HL-60 (cell line): ENCODE results near the gene SAFB2.
"Not testable (repeated sequence)": the region's sequence is repeated elsewhere in the genome, so short reads cannot be mapped to it uniquely, and the experiment has no call there.

Experiments
- DNase-seq, 2 experiments: peaks; one replicate each; pipeline ENCODE4 v3.0.0-alpha.2; 2010 to 2020; ENCODE audit warnings: low read depth in 1 of 2, low spot score in 1 of 2
- H3K27ac ChIP-seq: fragments of 250-450 bp; sonication (Bioruptor Pico); replicated peaks from 2 replicates; pipeline ENCODE4 v1.5.1; 2020; ENCODE audit warnings: mild to moderate bottlenecking, moderate library complexity
- H3K27me3 ChIP-seq: fragments of 250-450 bp; sonication (Bioruptor Pico); 2 replicates; pipeline ENCODE4 v1.5.1; 2021; ENCODE audit warnings: mild to moderate bottlenecking, moderate library complexity; ENCODE audit not compliant: insufficient read depth, poor library complexity, severe bottlenecking
- H3K4me3 ChIP-seq: replicated peaks from 2 replicates; pipeline ENCODE4 v1.5.1; 2011; ENCODE audit warnings: mild to moderate bottlenecking, control low read depth, low read length; ENCODE audit not compliant: insufficient read depth
- GABPA ChIP-seq: IDR thresholded peaks from 2 replicates; pipeline ENCODE4 v1.6.1; 2012; ENCODE audit warnings: low read depth
- POLR2AphosphoS5 ChIP-seq: IDR thresholded peaks from 2 replicates; pipeline ENCODE4 v1.6.1; 2012; ENCODE audit warnings: low read depth
- SPI1 ChIP-seq: IDR thresholded peaks from 2 replicates; pipeline ENCODE4 v1.6.1; 2012; ENCODE audit warnings: low read depth, mild to moderate bottlenecking, borderline replicate concordance
- TF ChIP-seq, protein P1 (sequence below): IDR thresholded peaks from one replicate; pipeline ENCODE4 v1.5.1; 2011; ENCODE audit warnings: low read length, control low read depth, inconsistent platforms; ENCODE audit not compliant: insufficient read depth
- TF ChIP-seq, protein P2 (sequence below): IDR thresholded peaks from 2 replicates; pipeline ENCODE4 v1.6.1; 2012; ENCODE audit warnings: low read depth; ENCODE audit not compliant: insufficient replicate concordance

The SAFB2 gene

DNA sequence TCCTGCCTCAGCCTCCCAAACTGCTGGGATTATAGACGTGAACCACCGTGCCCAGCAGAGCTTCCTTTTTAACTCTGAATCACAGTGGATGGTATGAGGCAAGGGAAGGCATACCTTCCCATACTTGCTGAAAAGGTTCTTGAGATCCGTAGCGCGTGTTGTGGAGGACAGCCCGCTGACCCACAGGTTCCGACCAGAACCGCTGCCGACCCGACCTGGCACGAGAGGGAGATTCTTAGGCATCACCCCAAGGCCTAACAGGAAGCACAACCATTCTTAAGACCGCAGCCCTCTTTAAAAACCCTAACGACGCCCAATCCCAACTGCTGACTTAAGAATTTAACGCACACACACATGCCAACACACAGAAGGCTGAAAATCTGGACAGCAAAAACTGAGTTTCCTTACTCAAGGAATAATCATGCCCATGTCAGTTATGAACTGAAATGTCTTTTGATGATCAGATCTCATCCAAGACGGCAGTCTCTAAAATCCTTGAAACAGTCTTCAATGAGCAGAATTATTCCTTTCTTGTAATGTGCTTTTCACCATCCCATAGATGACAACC, 12.6 kb downstream of the SAFB2 start:
- Histone ChIP-seq H3K27ac (no peak overlapping the region), H3K27me3 (no peaks in the 10 kb centered on the region), H3K4me3 (no peak overlapping the region)
- TF ChIP-seq, protein P1, sequence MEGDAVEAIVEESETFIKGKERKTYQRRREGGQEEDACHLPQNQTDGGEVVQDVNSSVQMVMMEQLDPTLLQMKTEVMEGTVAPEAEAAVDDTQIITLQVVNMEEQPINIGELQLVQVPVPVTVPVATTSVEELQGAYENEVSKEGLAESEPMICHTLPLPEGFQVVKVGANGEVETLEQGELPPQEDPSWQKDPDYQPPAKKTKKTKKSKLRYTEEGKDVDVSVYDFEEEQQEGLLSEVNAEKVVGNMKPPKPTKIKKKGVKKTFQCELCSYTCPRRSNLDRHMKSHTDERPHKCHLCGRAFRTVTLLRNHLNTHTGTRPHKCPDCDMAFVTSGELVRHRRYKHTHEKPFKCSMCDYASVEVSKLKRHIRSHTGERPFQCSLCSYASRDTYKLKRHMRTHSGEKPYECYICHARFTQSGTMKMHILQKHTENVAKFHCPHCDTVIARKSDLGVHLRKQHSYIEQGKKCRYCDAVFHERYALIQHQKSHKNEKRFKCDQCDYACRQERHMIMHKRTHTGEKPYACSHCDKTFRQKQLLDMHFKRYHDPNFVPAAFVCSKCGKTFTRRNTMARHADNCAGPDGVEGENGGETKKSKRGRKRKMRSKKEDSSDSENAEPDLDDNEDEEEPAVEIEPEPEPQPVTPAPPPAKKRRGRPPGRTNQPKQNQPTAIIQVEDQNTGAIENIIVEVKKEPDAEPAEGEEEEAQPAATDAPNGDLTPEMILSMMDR, result no peak
- TF ChIP-seq, protein P2, sequence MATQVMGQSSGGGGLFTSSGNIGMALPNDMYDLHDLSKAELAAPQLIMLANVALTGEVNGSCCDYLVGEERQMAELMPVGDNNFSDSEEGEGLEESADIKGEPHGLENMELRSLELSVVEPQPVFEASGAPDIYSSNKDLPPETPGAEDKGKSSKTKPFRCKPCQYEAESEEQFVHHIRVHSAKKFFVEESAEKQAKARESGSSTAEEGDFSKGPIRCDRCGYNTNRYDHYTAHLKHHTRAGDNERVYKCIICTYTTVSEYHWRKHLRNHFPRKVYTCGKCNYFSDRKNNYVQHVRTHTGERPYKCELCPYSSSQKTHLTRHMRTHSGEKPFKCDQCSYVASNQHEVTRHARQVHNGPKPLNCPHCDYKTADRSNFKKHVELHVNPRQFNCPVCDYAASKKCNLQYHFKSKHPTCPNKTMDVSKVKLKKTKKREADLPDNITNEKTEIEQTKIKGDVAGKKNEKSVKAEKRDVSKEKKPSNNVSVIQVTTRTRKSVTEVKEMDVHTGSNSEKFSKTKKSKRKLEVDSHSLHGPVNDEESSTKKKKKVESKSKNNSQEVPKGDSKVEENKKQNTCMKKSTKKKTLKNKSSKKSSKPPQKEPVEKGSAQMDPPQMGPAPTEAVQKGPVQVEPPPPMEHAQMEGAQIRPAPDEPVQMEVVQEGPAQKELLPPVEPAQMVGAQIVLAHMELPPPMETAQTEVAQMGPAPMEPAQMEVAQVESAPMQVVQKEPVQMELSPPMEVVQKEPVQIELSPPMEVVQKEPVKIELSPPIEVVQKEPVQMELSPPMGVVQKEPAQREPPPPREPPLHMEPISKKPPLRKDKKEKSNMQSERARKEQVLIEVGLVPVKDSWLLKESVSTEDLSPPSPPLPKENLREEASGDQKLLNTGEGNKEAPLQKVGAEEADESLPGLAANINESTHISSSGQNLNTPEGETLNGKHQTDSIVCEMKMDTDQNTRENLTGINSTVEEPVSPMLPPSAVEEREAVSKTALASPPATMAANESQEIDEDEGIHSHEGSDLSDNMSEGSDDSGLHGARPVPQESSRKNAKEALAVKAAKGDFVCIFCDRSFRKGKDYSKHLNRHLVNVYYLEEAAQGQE, result no peak
- no peak for TF ChIP-seq GABPA
- TF ChIP-seq POLR2AphosphoS5, result no peak
- no peak for TF ChIP-seq SPI1
- DNase-seq, result no peak

DNA sequence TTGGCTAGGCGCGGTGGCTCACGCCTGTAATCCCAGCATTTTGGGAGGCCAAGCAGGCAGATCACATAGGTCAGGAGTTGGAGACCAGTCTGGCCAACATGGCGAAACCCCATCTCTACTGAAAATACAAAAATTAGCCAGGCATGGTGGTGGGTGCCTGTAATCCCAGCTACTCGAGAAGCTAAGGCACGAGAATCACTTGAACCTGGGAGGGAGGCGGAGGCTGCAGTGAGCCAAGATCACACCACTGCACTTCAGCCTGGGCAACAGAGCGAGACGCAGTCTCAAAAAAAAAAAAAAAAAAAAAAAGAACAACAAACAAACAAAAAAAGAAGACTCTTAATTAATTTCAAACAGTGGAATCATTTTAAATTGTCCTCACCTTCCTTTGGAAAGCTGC, 13.8 kb downstream of the SAFB2 start:
- not testable (repeated sequence) for H3K4me3 ChIP-seq

DNA sequence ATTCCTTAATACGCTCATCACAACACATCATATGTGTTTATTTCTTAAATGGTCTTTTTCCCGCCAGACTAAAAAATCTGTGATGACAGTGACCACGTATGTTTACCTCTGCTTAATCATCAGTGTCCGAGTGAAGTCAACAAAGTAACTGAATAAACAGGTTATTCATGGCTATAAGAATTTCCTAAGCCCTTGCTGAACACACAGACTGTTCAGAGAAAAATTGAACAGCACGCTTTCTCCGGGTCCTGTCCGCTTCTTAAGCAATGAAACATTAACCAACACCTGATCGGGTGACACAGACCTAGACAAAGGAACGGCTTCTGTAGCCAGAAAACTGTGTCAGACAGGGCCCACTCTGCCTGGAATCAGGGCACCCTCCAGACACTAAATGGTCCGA, 14.3 kb downstream of the SAFB2 start:
- no peak overlapping the region for H3K27ac ChIP-seq
- no peaks in the 10 kb centered on the region for H3K27me3 ChIP-seq
- DNase-seq, result no peak
- no peak overlapping the region for H3K4me3 ChIP-seq
- TF ChIP-seq, protein P2, result no peak
- TF ChIP-seq POLR2AphosphoS5 (no peak), GABPA (no peak), SPI1 (no peak)
- TF ChIP-seq, protein P1, result no peak

More for the DNA sequence above, 13.8 kb downstream of the SAFB2 start:
- DNase-seq, H3K27ac ChIP-seq, H3K27me3 ChIP-seq: not testable (repeated sequence)

DNA sequence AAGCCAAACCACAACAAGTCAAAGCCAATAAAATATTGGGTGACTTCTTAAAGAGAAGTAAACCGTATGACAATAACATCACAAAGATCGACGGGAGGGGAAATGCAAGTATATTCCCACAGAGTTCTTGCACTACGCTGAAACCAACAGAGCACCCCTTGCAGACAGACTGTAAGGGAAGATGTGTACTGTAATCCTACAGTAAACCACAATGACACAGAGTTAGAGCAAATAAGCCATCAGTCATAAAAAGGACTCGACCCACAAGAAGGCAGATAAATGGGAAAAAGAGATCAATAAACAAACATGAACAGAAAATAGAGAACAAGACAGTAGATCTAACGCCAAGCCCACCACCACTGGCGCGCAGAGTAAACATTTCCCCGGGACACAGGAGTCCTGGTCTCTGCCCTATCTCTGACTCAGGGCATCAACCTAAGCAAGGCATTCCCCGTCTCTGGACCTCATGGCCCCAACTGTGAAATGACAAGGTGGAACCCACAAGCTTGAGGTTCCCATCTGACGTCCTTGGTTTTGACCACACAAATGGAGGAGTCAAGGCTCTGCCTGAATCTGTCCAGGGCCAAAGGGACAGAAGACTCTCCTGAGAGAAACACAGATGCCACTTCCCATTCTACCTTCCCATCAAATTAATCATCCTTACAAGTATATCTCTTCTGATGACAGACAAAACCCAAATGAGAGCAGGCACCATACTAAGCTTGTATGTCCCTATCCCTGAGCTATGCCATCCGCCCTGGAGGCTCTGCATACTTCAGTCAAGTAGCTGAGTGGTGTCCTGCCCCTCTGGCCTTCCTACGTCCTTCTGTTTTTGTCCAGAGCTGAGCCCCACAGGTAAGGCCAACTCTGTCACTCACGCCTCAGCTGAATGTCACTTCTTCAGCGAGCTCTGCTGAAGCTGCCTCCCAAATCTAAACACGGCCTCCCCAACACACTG, 15.0 kb downstream of the SAFB2 start:
- H3K27me3 ChIP-seq, result no peaks in the 10 kb centered on the region
- TF ChIP-seq, protein P1, result no peak
- TF ChIP-seq, protein P2, result no peak
- TF ChIP-seq SPI1, result no peak
- no peak for TF ChIP-seq POLR2AphosphoS5
- no peak for TF ChIP-seq GABPA
- H3K27ac ChIP-seq, result no peak overlapping the region
- no peak for DNase-seq
- H3K4me3 ChIP-seq, result no peak overlapping the region
